GM15510 (cell line): ENCODE measurements around the gene DYNC2I2.

Source experiments
- POLR2A ChIP-seq: IDR thresholded peaks from 3 replicates; pipeline ENCODE4 v1.6.1; 2011; ENCODE audit warnings: borderline replicate concordance; ENCODE audit not compliant: insufficient read length; ENCODE audit errors: extremely low read depth

The DYNC2I2 gene

DNA sequence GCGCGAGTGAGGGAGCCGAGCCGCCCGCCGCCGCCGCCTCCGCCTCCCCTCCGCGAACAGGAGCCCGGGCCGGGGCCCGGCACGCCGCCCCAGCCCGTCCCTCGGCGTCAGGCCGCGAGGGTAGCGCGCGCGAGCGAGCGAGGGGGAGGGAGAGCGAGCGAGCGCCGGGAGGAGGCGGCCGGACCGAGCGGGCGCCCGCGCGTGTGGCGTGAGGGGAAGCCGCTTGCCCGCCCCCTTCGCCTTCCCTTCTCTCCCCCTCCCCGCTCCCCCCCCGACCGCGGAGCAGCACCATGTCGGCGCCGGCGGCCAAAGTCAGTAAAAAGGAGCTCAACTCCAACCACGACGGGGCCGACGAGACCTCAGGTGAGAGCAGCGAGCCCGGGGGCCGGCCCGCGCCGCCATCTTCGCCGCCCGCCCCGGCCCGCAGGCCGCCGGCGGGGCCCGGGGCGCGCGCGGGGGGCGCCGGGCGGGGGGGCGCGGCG is 32.7 kb upstream of the DYNC2I2 start:
- no peak for TF ChIP-seq POLR2A

DNA sequence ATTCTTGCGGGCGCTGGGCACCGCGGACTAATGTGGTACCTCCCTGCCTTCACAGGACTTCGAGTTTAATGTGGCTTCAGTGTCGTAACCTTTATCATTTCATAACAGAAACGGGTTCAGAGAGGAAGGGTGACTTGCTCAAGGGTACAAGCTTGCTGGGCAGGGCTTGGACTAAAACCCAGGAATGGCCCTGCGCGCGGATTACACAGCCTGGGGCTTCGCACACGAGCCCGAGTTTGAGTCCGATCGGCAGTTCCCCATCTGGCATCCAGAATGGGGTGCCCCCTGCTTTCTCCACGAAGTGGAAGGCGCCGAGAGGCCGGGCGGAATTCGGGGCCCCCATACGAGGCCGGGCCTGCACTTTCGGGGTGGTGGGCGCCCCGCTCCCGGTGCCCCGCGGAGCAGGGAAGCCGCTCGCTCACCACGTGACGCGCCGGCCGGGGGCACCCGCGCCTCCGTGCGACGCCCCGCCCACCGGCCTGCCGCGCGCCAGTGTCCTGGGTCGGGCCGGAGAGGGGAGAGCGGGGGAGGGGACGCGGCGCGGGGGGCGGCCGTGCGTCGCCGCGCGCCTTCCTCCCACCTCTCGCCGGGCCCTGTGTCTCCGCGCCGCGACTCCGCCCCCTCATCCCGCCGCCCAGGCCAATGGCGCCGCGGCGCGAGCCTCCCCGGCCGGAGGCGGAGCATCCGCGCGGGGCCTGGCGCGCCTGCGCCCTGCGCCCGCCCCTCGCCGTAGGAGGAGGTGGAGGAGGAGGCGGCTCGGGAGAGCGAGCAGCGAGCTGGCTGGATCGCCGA is 32.0 kb upstream of the DYNC2I2 start, which contains the start of gene SET:
Gene SET, plus strand, starts transcription at position 722 of the 792 bp plus-strand sequence. CDS start 361 bp downstream, outside the sequence.
- peak; percentile 94 for TF ChIP-seq POLR2A

DNA sequence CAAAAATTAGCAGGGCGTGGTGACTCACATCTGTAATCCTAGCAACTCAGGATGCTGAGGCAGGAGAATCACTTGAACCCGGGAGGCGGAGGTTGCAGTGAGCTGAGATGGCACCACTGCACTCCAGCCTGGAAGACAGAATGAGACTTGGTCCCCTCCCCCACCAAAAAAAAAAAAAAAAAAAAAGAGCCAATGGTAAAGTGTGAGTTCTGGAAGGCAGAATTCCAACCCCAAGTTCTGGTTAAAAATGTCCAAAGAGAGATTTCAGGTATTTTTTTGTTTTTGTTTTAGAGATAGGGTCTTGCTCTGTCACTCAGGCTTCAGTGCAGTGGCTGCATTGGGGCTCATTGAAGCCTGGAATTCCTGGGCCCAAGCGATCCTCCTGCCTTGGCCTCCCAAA is 30.8 kb upstream of the DYNC2I2 start:
- no peak for TF ChIP-seq POLR2A

DNA sequence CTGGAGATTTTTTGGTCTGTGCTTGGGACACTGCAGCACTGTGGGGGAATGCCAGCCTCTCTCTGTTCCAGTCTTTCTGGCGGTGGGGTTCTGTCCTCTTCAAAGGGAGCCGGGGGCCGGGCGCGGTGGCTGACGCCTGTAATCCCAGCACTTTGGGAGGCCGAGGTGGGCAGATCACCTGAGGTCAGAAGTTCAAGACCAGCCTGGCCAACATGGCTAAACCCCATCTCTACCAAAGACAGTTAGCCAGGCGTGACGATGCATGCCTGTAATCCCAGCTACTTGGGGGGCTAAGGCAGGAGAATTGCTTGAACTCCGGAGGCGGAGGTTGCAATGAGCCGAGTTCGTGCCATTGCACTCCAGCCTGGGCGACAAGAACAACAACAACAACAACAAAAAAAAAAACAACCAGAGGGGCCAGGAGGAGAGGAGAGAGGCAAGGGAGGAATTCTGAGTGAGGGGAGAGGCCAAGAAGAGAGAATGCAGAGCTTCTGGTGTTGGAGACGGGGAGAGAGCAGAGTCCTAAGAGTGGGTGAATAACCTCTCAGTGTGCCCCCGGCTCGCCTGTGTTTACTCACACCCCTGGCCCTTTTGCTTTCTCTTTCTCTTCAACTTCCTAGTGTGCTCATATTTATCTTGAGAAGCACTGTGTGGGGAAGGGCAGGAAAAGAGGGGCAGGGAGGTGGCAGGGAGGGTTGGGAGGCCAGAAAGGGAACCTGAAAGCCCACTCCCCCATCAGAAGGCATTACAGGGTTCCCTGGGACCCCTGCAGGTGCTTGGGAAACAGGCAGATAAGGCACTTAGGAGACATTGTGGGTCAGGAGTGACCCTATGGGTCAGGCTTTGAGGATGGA is 29.2 kb upstream of the DYNC2I2 start:
- no peak for TF ChIP-seq POLR2A

DNA sequence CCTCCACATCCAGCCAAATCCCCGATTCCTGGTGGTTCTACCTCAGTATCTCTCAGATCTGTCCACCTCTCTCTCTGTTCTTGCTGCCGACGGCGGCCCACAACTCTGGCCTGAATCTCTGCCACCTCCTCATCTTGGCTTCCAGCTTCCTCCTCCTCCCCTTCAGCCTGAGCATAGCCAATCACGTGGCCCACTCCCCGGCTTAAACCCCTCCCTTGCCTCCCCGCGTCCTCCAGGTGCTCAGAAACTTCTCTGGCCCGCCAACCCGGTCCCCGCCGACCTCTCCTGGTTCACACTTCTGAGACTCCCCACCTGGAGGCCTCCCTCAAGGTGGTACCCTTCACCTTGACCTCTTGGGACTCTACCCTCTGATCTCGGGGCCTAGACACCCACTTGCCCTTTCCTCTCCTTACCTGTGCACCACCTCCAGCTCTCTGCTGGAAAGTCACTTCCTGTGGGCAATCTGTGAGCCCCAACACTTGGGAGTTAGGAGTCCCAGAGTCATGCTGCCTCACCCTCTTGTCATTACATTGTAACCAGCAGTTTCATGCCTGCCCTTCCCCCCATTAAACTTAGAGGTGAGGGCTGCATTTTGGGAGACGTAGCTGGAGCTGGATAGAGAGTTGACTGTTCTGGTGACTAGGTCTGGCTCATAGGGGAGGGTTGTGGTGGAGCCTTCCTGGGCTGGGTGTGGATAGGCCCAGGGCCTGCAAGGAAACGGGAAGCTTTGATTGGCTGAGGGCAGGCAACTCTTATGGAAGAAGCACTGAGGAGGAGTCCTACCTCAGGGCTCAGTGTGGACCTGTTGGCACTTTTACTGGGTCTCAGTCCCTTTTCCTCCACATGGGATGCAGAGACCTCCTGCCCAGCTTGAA is 27.9 kb upstream of the DYNC2I2 start:
- peak; percentile 94 for TF ChIP-seq POLR2A

DNA sequence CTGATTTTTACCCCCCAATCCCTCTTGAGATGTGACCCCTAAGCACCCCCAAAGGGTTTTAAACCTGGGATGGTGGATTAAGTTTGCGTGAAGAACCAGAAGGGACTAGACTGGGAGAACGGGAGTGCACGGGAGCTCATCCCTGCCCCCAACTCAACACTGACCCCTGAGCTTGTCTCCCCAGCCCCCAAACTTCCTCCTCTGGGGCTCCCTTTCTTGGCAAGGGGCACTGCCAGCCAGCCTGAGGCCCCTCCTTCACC is 27.3 kb upstream of the DYNC2I2 start:
- no peak for TF ChIP-seq POLR2A

GRCh38 chr9:128683340-128684064 is 26.9 kb upstream of the DYNC2I2 start:
- peak; percentile 68 for TF ChIP-seq POLR2A

DNA sequence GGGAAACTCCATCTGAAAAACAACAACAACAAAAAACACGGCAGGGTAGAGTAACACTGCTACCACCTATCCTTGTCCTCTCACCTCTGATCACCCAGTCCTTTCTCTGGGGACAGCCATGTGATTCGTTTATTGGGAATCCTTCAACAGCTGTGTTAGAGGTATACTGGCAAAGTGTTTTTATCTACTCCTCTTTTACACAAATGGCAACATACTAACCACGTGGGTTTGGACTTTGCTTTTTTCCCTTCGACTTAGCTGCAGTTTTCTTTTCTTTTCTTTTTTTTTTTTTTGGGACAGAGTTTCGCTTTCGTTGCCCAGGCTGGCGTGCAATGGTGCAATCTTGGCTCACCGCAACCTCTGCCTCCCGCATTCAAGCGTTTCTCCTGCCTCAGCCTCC is 21.1 kb upstream of the DYNC2I2 start:
- TF ChIP-seq POLR2A: no peak

DNA sequence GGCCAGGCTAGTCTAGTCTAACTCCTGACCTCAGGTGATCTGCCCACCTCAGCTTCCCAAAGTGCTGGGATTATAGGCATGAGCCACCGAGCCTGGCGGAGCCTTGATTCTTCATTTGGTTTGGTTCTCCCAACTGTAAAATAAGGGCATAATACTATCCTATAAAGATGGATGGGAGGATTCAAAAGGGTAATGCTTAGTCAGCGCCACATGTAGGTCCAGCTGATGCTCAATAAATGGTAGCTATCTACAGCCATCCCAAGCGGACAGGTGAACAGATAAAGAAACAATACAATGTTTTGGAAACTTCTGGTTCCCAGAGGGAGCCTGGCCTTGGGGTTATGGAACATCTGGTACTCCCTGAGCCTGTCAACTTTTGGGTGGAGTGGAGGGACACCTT is 18.7 kb upstream of the DYNC2I2 start:
- TF ChIP-seq POLR2A: no peak

DNA sequence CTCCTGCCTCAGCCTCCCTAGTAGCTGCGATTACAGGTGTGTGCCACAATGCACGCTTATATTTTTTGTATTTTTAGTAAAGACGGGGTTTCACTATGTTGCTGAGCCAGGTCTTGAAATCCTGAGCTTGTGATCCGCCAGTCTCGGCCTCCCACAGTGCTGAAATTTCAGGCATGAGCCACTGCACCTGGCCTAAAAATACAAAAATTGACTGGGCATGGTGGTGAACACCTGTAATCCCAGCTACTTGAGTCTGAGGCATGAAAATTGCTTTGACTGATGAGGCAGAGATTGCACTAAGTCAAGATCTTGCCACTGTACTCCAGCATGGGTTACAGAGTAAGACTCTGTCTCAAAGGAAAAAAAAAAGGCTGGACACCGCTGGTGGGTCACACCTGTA is 13.1 kb upstream of the DYNC2I2 start:
- TF ChIP-seq POLR2A: no peak

DNA sequence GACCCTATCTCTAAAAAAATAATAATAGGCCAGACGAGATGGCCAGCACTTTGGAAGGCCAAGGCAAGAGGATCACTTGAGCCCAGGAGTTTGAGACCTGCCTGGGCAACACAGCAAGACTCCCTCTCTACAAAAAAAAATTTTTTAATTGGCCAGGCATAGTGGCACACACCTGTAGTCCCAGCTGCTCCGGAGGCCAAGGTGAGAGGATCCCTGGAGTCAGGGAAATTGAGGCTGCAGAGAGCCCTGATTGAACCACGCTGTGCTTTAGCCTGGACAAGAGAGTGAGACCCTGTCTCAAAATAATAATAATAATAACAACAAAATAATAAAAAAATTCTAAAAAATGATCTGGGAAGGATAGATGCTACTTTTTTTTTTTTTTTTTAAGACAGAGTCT is 1.1 kb upstream of the DYNC2I2 start:
- no peak for TF ChIP-seq POLR2A

- TF ChIP-seq POLR2A: no peak
Measured at GRCh38 chr9:128657344-128657704, 677 bp upstream of the DYNC2I2 start.

DNA sequence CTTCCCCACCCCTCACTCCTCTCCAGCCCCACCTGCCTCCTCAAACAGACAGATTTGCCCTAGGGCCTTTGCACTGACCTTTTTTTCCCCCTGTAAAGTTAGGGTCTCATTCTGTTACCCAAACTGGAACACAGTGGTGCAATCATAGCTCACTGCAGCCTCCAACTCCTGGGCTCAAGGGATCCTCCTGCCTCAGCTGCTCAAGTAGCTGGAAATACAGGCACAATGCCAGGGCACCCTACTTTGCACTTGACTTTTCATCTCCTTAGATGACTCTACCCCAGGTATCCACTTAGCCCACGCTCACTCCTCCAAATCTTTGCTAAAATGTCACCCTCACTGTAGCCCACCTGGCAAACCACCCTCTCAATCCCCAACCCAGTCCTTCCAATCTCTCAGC is 2.2 kb downstream of the DYNC2I2 start:
- TF ChIP-seq POLR2A: no peak

GRCh38 chr9:128653908-128654307 is 2.7 kb downstream of the DYNC2I2 start:
- TF ChIP-seq POLR2A: no peak
